ENCODE data around the gene NETO1. TPM values are rescaled to one million over a fixed set of nuclear protein-coding genes. Genes with fewer than 3 reads are reported as not detected.

The NETO1 gene
- total RNA-seq, 4 donors from 2014 or later = 0.95 TPM; not detected in 3

GRCh38 chr18:72843743-72844142 is 24.0 kb downstream of the NETO1 start:
- in situ Hi-C loops (cut with MboI; ENCODE audit: low pct_ligation_motif_present in 1 of 4, low pct_unique_long_range_greater_than_20kb in 1 of 4, low sequenced_read_pairs in 3 of 4) = no loop called here
- Histone ChIP-seq H3K4me3 (no peak overlapping the region), H3K4me1 (no peaks in the 10 kb centered on the region), H3K36me3 (no peaks in the 10 kb centered on the region), H3K27ac (no peak overlapping the region), H3K27me3 (no peaks in the 10 kb centered on the region), H3K9me3 (no peaks in the 10 kb centered on the region)
- TF ChIP-seq POLR2AphosphoS5 (IDR thresholded peaks at IDR 0.05) (no peak), EP300 (IDR thresholded peaks at IDR 0.05; ENCODE audit: low read depth) (no peak), POLR2A (IDR thresholded peaks at IDR 0.05) (no peak)
- TF ChIP-seq, protein P1, sequence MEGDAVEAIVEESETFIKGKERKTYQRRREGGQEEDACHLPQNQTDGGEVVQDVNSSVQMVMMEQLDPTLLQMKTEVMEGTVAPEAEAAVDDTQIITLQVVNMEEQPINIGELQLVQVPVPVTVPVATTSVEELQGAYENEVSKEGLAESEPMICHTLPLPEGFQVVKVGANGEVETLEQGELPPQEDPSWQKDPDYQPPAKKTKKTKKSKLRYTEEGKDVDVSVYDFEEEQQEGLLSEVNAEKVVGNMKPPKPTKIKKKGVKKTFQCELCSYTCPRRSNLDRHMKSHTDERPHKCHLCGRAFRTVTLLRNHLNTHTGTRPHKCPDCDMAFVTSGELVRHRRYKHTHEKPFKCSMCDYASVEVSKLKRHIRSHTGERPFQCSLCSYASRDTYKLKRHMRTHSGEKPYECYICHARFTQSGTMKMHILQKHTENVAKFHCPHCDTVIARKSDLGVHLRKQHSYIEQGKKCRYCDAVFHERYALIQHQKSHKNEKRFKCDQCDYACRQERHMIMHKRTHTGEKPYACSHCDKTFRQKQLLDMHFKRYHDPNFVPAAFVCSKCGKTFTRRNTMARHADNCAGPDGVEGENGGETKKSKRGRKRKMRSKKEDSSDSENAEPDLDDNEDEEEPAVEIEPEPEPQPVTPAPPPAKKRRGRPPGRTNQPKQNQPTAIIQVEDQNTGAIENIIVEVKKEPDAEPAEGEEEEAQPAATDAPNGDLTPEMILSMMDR (IDR thresholded peaks at IDR 0.05) = no peak
- 76 to 79% methylated on average over 8 of the region's 8 CpGs for WGBS, 2 donors (ENCODE audit: low coverage in 1 of 2)
- no peak for DNase-seq
- intact Hi-C loops (cut with DNase I; ENCODE audit: low total_unique reads) = no loop called here

GRCh38 chr18:72840109-72840508 is 27.7 kb downstream of the NETO1 start:
- intact Hi-C loops (cut with DNase I; ENCODE audit: low total_unique reads) (no loop called here), in situ Hi-C loops (cut with MboI; ENCODE audit: low pct_ligation_motif_present in 1 of 4, low pct_unique_long_range_greater_than_20kb in 1 of 4, low sequenced_read_pairs in 3 of 4) (no loop called here)
- H3K4me1 ChIP-seq = no peaks in the 10 kb centered on the region
- no peak for DNase-seq
- H3K36me3 ChIP-seq = no peaks in the 10 kb centered on the region
- H3K9me3 ChIP-seq = no peaks in the 10 kb centered on the region
- no peak overlapping the region for H3K4me3 ChIP-seq
- no peaks in the 10 kb centered on the region for H3K27me3 ChIP-seq
- TF ChIP-seq, protein P1 (IDR thresholded peaks at IDR 0.05) = no peak
- TF ChIP-seq POLR2A (IDR thresholded peaks at IDR 0.05) (no peak), POLR2AphosphoS5 (IDR thresholded peaks at IDR 0.05) (no peak), EP300 (IDR thresholded peaks at IDR 0.05; ENCODE audit: low read depth) (no peak)
- no peak overlapping the region for H3K27ac ChIP-seq
- 8 to 28% methylated on average over 3 to 4 of the region's 4 CpGs for WGBS, 2 donors (ENCODE audit: low coverage in 1 of 2)

- intact Hi-C loops (cut with DNase I; ENCODE audit: low total_unique reads) = no loop called here
- in situ Hi-C loops (cut with MboI; ENCODE audit: low pct_ligation_motif_present in 1 of 4, low pct_unique_long_range_greater_than_20kb in 1 of 4, low sequenced_read_pairs in 3 of 4) = no loop called here
- Histone ChIP-seq H3K36me3 (no peaks in the 10 kb centered on the region), H3K27me3 (no peaks in the 10 kb centered on the region), H3K4me1 (no peaks in the 10 kb centered on the region), H3K4me3 (no peak overlapping the region), H3K27ac (no peak overlapping the region), H3K9me3 (no peaks in the 10 kb centered on the region)
- no peak for DNase-seq
- WGBS, 2 donors (ENCODE audit: low coverage in 1 of 2) = 59 to 67% methylated on average over 3 of the region's 3 CpGs
- TF ChIP-seq EP300 (IDR thresholded peaks at IDR 0.05; ENCODE audit: low read depth) = no peak
- TF ChIP-seq, protein P1 (IDR thresholded peaks at IDR 0.05) = no peak
- TF ChIP-seq POLR2A (IDR thresholded peaks at IDR 0.05) = no peak
- no peak for TF ChIP-seq POLR2AphosphoS5 (IDR thresholded peaks at IDR 0.05)
These were observed 33.1 kb downstream of the NETO1 start for GRCh38 chr18:72834731-72835130.

- in situ Hi-C loops (cut with MboI; ENCODE audit: low pct_ligation_motif_present in 1 of 4, low pct_unique_long_range_greater_than_20kb in 1 of 4, low sequenced_read_pairs in 3 of 4) (no loop called here), intact Hi-C loops (cut with DNase I; ENCODE audit: low total_unique reads) (no loop called here)
- WGBS, 2 donors (ENCODE audit: low coverage in 1 of 2) = 89 to 91% methylated on average over 6 to 7 of the region's 7 CpGs
- Histone ChIP-seq H3K27ac (no peak overlapping the region), H3K4me3 (no peak overlapping the region), H3K27me3 (no peaks in the 10 kb centered on the region), H3K9me3 (no peaks in the 10 kb centered on the region), H3K4me1 (no peaks in the 10 kb centered on the region), H3K36me3 (no peaks in the 10 kb centered on the region)
- TF ChIP-seq EP300 (IDR thresholded peaks at IDR 0.05; ENCODE audit: low read depth) (no peak), POLR2A (IDR thresholded peaks at IDR 0.05) (no peak), POLR2AphosphoS5 (IDR thresholded peaks at IDR 0.05) (no peak)
- TF ChIP-seq, protein P1 (IDR thresholded peaks at IDR 0.05) = no peak
- no peak for DNase-seq
These were observed 34.3 kb downstream of the NETO1 start for GRCh38 chr18:72833471-72833870.

Data from transverse colon (tissue), 4 donors.